GM21723 (cell line): ENCODE measurements around the gene ZFYVE26.
"Not testable (repeated sequence)": the region's sequence is repeated elsewhere in the genome, so short reads cannot be mapped to it uniquely, and the experiment has no call there.

Experiments used
- ATAC-seq: cut with Tn5 transposase; IDR thresholded peaks from one replicate; pipeline ENCODE4 v1.9.1; 2021; ENCODE audit warnings: mild to moderate bottlenecking, moderate library complexity; ENCODE audit not compliant: unreplicated experiment

ZFYVE26 gene

GRCh38 chr14:67717048-67717447 lies 99.3 kb downstream of the ZFYVE26 start:
- no peak for ATAC-seq

GRCh38 chr14:67710209-67710608 lies 106.2 kb downstream of the ZFYVE26 start:
- ATAC-seq, result no peak

- ATAC-seq, result not testable (repeated sequence)
Measured at GRCh38 chr14:67709796-67710195, 106.6 kb downstream of the ZFYVE26 start.

- ATAC-seq, result not testable (repeated sequence)
Measured at GRCh38 chr14:67709346-67709745, 107.0 kb downstream of the ZFYVE26 start.

GRCh38 chr14:67705211-67705610 lies 111.2 kb downstream of the ZFYVE26 start:
- no peak for ATAC-seq

GRCh38 chr14:67704484-67705089 lies 111.8 kb downstream of the ZFYVE26 start:
- ATAC-seq, result no peak

GRCh38 chr14:67703997-67704396 lies 112.4 kb downstream of the ZFYVE26 start:
- no peak for ATAC-seq

GRCh38 chr14:67701492-67701891 lies 114.9 kb downstream of the ZFYVE26 start, which contains the start of gene RDH12:
Gene RDH12 (plus strand): TSS chr14:67701886. CDS start chr14:67722643, 20,757 bp downstream.
- ATAC-seq, result not testable (repeated sequence)

- ATAC-seq, result no peak
Measured at GRCh38 chr14:67698179-67698578, 118.2 kb downstream of the ZFYVE26 start.

GRCh38 chr14:67697006-67697405 lies 119.4 kb downstream of the ZFYVE26 start:
- no peak for ATAC-seq
